GM21515 (cell line): ENCODE data around the gene NLRC5.

ENCODE experiments used
- ATAC-seq: cut with Tn5 transposase; IDR thresholded peaks from one replicate; pipeline ENCODE4 v1.9.1; 2021; ENCODE audit not compliant: unreplicated experiment

The NLRC5 gene

DNA sequence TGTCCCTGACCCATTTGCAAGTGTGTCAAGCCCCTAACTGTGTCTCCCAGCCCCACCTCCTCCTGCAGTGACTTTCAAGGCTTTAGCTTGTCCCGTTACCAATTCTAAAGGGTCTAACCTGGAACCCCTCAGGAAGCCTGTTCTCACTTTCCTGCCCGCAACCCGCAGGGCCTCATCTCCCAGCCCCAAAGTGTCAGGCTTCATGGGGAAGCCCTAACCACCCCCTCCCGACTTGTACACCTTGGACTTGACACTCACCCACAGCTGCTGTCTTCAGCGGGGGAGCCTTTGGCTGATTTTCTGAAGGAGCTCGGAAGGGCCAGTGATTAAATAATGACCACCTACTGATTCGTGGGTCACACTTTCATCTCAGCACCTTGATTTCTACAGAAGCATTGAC lies 33.1 kb downstream of the NLRC5 start:
- ATAC-seq: no peak

- no peak for ATAC-seq
Observed at GRCh38 chr16:57023541-57024249, 34.3 kb downstream of the NLRC5 start.

DNA sequence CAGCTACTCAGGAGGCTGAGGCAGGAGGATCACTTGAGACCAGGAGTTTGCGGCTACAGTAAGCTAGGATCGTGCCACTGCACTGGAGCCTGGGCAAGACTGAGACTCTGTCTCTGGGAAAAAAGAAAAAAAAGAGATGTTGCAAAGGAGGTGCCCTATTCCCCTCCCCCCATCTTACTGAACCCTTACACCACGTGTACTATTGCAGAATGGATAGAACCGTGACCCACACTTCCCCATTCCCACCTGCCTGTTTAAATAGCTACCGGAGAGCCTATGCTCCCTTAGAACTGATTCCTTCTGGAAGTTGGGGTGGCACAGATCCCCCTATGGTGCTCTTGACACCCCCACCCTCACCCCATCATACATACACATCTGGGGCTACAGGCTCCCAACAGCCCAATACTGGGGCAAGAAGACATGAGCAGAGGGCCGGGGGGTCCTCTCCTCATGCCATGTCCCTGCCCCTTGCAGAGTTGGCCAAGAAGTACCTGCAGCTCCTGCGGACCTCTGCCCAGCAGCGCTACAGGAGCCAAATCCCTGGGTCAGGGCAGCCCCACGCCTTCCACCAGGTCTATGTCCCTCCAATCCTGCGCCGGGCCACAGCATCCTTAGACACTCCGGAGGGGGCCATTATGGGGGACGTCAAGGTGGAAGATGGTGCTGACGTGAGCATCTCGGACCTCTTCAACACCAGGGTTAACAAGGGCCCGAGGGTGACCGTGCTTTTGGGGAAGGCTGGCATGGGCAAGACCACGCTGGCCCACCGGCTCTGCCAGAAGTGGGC lies 35.7 kb downstream of the NLRC5 start:
- ATAC-seq: no peak

DNA sequence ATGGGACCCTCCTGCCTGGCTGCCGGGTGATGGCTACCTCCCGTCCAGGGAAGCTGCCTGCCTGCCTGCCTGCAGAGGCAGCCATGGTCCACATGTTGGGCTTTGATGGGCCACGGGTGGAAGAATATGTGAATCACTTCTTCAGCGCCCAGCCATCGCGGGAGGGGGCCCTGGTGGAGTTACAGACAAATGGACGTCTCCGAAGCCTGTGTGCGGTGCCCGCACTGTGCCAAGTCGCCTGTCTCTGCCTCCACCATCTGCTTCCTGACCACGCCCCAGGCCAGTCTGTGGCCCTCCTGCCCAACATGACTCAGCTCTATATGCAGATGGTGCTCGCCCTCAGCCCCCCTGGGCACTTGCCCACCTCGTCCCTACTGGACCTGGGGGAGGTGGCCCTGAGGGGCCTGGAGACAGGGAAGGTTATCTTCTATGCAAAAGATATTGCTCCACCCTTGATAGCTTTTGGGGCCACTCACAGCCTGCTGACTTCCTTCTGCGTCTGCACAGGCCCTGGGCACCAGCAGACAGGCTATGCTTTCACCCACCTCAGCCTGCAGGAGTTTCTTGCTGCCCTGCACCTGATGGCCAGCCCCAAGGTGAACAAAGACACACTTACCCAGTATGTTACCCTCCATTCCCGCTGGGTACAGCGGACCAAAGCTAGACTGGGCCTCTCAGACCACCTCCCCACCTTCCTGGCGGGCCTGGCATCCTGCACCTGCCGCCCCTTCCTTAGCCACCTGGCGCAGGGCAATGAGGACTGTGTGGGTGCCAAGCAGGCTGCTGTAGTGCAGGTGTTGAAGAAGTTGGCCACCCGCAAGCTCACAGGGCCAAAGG lies 36.8 kb downstream of the NLRC5 start:
- ATAC-seq: no peak

GRCh38 chr16:57026778-57027062 lies 37.4 kb downstream of the NLRC5 start:
- no peak for ATAC-seq

GRCh38 chr16:57027067-57027466 lies 37.7 kb downstream of the NLRC5 start:
- no peak for ATAC-seq

- ATAC-seq: no peak
Observed at GRCh38 chr16:57028086-57028485, 38.7 kb downstream of the NLRC5 start.

GRCh38 chr16:57029161-57030160 lies 40.1 kb downstream of the NLRC5 start:
- ATAC-seq: no peak

- no peak for ATAC-seq
Observed at GRCh38 chr16:57030346-57030902, 41.1 kb downstream of the NLRC5 start.

- ATAC-seq: no peak
Observed at GRCh38 chr16:57031156-57031555, 41.8 kb downstream of the NLRC5 start.

GRCh38 chr16:57032346-57032745 lies 43.0 kb downstream of the NLRC5 start:
- no peak for ATAC-seq

GRCh38 chr16:57032931-57033330 lies 43.6 kb downstream of the NLRC5 start:
- no peak for ATAC-seq

DNA sequence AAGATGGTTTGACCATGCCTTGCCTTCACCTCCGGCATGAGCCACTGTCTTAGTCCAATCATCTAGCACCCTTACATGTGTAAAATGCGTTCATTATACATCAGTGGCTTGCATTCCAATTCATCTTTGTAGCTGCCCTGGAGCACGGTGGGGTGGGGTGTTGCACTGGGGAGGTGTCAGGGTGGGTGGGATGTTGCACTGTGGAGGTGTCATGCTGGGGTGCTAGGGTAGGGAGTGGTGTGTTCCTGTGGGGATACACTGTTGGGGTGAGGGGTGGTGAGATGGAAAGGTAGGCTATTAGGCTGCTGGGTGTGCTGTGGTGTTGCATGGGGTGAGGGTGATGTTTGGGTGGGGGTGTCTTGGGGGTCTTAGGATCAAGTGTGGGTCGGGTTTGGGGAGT lies 47.0 kb downstream of the NLRC5 start:
- no peak for ATAC-seq

DNA sequence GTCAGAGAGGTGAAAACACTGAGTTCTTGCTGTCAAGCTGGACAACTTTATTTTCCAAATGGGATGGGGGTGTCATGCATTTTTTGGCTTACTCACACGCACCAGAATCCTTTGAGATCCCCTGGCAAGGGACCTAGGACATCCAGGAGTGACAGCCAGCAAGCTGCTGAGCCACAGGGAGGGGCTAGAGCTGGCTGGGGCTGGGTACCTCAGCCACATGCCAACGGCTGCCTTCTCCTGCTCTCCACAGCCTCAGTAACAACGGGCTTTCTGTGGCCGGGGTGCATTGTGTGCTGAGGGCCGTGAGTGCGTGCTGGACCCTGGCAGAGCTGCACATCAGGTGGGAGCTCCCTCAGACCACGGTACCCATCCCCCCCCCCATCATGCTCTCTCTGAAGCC lies 47.6 kb downstream of the NLRC5 start:
- ATAC-seq: no peak

- ATAC-seq: no peak
Observed at GRCh38 chr16:57038166-57038565, 48.8 kb downstream of the NLRC5 start.

DNA sequence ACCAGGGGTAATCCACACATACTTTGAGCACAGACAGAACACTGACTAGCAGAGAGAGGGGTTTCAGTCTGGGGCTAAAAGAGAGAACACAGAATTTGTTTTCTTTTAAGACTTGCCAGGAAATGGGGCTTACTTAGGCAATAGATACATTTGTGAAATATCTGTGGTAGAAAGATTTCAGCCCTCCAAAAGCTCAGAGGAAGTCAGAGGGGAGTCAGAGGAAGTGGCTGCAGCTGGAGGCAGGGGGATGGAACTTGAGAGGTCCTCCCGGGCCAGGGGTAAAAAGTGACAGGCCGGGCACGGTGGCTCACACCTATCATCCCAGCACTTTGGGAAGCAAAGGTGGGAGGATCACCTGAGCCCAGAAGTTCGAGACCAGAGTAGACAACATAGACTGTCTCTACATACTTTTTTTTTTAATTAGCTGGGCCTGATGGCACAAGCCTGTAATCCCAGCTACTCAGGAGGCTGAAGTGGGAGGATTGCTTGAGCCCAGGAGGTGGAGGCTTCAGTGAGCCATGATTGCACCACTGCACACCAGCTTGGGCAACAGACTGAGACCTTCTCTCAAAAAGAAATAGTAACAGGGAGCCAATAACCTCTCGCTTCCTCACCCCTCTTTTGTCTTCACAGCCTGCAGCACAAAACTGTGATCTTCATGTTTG lies 49.9 kb downstream of the NLRC5 start:
- no peak for ATAC-seq

- peak; percentile 28 for ATAC-seq
Observed at GRCh38 chr16:57041182-57042156, 52.1 kb downstream of the NLRC5 start.
